HEK293T (cell line): ENCODE results near the gene SLITRK5.
A peak's percentile ranks its signal among the peaks of the same experiment; 100 is the strongest.

Experiments
- CTCF ChIA-PET: fragments of 350-600 bp; formaldehyde crosslinking; extraction: SDS; loops from one replicate; lab custom pipeline; 2021; ENCODE audit warnings: antibody characterized with exemption, inconsistent platforms; lab: Yijun Ruan, JAX
- POLR2A ChIA-PET: fragments of 350-600 bp; formaldehyde crosslinking; extraction: SDS; loops from one replicate; lab custom pipeline; 2020; ENCODE audit warnings: antibody characterized with exemption, inconsistent platforms; lab: Yijun Ruan, JAX
- DNase-seq: peaks from one replicate; pipeline ENCODE4 v3.0.0; 2012; ENCODE audit warnings: mixed read lengths; ENCODE audit errors: extremely low spot score
- ARNT ChIP-seq: fragments of 450-650 bp; IDR thresholded peaks from 2 replicates; pipeline ENCODE4 v1.6.1; 2017; ENCODE audit warnings: mild to moderate bottlenecking
- BHLHE40 ChIP-seq: fragments of 450-650 bp; IDR thresholded peaks from 2 replicates; pipeline ENCODE4 v1.6.1; 2016; ENCODE audit warnings: mild to moderate bottlenecking, moderate library complexity, borderline replicate concordance
- CTBP1 ChIP-seq: fragments of 450-650 bp; IDR thresholded peaks from 2 replicates; pipeline ENCODE4 v1.6.1; 2016; ENCODE audit warnings: borderline replicate concordance
- ELF4 ChIP-seq: fragments of 450-650 bp; IDR thresholded peaks from 2 replicates; pipeline ENCODE4 v1.6.1; 2017; ENCODE audit warnings: antibody characterized with exemption
- FOXA1 ChIP-seq: fragments of 450-650 bp; IDR thresholded peaks from 2 replicates; pipeline ENCODE4 v1.6.1; 2016; ENCODE audit warnings: mild to moderate bottlenecking
- FOXK2 ChIP-seq: fragments of 450-650 bp; IDR thresholded peaks from 2 replicates; pipeline ENCODE4 v1.6.1; 2016; ENCODE audit warnings: mild to moderate bottlenecking
- FOXM1 ChIP-seq: fragments of 450-650 bp; IDR thresholded peaks from 2 replicates; pipeline ENCODE4 v1.6.1; 2017; ENCODE audit warnings: mild to moderate bottlenecking, borderline replicate concordance
- HDGF ChIP-seq: fragments of 450-650 bp; IDR thresholded peaks from 2 replicates; pipeline ENCODE4 v1.6.1; 2017; ENCODE audit warnings: antibody characterized with exemption, borderline replicate concordance
- L3MBTL2 ChIP-seq: fragments of 450-650 bp; conservative IDR thresholded peaks from 2 replicates; pipeline ENCODE4 v1.6.1; 2016; ENCODE audit warnings: mild to moderate bottlenecking
- LEF1 ChIP-seq: fragments of 450-650 bp; IDR thresholded peaks from 2 replicates; pipeline ENCODE4 v1.6.1; 2017; ENCODE audit warnings: mild to moderate bottlenecking, borderline replicate concordance
- NFRKB ChIP-seq: fragments of 450-650 bp; IDR thresholded peaks from 2 replicates; pipeline ENCODE4 v1.6.1; 2016; ENCODE audit warnings: mild to moderate bottlenecking, moderate library complexity
- SP1 ChIP-seq: fragments of 450-650 bp; IDR thresholded peaks from 2 replicates; pipeline ENCODE4 v1.6.1; 2017
- SUZ12 ChIP-seq: fragments of 450-650 bp; IDR thresholded peaks from 2 replicates; pipeline ENCODE4 v1.6.1; 2016; ENCODE audit warnings: mild to moderate bottlenecking
- TARDBP ChIP-seq: fragments of 450-650 bp; IDR thresholded peaks from 2 replicates; pipeline ENCODE4 v1.6.1; 2016
- ZNF384 ChIP-seq: fragments of 450-650 bp; IDR thresholded peaks from 2 replicates; pipeline ENCODE4 v1.6.1; 2016
- TF ChIP-seq, protein P1 (sequence below): fragments of 450-650 bp; IDR thresholded peaks from 2 replicates; pipeline ENCODE4 v1.6.1; 2016

SLITRK5 gene

GRCh38 chr13:87684850-87685742 lies 13.9 kb downstream of the SLITRK5 start:
- POLR2A ChIA-PET = interaction anchor here (1.8 kb wide), 1 partner anchor 14 kb away, joined by 4 read pairs; the partner anchor contains the start of gene SLITRK5
- DNase-seq = no peak
- TF ChIP-seq FOXA1 = no peak
- TF ChIP-seq ELF4 = no peak
- no peak for TF ChIP-seq LEF1
- TF ChIP-seq L3MBTL2 = no peak
- no peak for TF ChIP-seq ARNT
- TF ChIP-seq SP1 = no peak
- CTCF ChIA-PET = no interaction called here

DNA sequence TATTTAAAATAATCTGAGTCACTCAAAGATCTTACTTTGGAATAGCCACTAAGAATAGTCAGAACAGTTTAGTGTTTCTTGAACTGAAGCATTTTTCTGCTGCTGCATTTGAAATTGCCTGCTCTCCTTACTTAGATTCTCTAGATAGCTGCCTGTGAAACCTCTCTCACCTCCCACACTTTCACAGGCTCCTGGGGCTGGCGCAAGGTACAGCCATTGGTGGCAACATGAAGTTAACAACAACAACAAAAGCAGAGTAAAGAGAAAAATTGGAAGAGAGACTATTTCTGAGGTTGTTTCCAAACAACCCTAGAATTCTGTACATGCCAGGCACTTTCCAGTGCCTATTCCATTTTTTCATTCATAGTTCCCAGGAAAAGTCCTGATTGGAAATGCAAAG lies 25.3 kb downstream of the SLITRK5 start:
- POLR2A ChIA-PET = no interaction called here
- no peak for DNase-seq
- CTCF ChIA-PET = interaction anchor here (0.6 kb wide), 1 partner anchor 139 kb away, joined by 3 read pairs; no protein-coding TSS in a partner anchor
- TF ChIP-seq FOXA1 (no peak), SUZ12 (no peak), ARNT (no peak), LEF1 (no peak), NFRKB (no peak), FOXM1 (no peak), BHLHE40 (no peak), L3MBTL2 (no peak), SP1 (no peak), HDGF (no peak), ZNF384 (no peak)

DNA sequence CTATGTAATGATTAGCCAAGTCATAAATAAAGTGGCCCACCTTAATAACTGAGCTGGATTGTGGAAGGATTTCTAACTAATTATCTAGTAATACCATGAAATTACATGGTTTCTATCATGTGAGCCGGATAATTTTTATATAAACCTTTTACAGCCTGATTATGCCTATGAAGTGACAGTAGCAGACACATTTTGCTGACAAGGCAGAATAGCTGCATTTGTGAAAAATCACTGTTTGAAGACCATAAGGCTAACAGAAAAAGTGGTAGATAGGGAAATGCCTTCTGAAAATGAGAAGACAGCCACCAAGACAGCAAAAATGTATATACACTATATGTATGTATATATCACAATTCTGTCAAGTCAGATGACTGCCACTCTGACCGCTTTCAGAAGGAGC lies 27.1 kb downstream of the SLITRK5 start:
- no peak for TF ChIP-seq TARDBP
- TF ChIP-seq SUZ12 = no peak
- no peak for TF ChIP-seq FOXM1
- TF ChIP-seq, protein P1, sequence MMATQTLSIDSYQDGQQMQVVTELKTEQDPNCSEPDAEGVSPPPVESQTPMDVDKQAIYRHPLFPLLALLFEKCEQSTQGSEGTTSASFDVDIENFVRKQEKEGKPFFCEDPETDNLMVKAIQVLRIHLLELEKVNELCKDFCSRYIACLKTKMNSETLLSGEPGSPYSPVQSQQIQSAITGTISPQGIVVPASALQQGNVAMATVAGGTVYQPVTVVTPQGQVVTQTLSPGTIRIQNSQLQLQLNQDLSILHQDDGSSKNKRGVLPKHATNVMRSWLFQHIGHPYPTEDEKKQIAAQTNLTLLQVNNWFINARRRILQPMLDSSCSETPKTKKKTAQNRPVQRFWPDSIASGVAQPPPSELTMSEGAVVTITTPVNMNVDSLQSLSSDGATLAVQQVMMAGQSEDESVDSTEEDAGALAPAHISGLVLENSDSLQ = no peak
- no peak for TF ChIP-seq LEF1
- TF ChIP-seq CTBP1 = no peak
- TF ChIP-seq SP1 = no peak
- no peak for TF ChIP-seq FOXA1
- no peak for TF ChIP-seq NFRKB
- no peak for TF ChIP-seq L3MBTL2
- TF ChIP-seq HDGF = no peak
- no peak for TF ChIP-seq ZNF384
- TF ChIP-seq FOXK2 = no peak
- TF ChIP-seq BHLHE40 = no peak
- CTCF ChIA-PET = interaction anchor here (0.7 kb wide), 1 partner anchor 14 kb away, joined by 3 read pairs; no protein-coding TSS in a partner anchor
- DNase-seq = no peak
- POLR2A ChIA-PET = no interaction called here

DNA sequence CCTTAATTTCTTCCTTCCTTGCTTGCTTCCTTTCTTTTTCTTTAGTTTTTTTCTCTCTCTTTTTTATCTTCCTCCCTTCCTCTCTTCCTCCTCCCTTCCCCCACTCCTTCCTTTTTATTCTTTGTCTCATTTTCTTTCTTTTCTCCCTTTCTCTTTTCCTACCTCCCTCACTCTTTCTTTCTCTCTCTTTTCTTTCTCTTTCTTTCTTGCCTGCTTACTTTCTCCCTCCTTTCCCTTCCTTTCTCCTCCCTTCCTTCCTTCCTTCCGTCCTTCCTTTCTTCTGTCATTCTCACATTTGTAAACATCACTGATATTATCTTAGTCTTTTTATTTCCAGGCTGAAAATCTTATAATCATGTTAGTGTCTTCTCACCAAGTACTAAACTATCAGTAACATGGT lies 38.8 kb downstream of the SLITRK5 start:
- POLR2A ChIA-PET = no interaction called here
- CTCF ChIA-PET = no interaction called here
- no peak for DNase-seq
- TF ChIP-seq L3MBTL2 (0 out of 2 replicates have a peak, but pooled peaks have one; percentile 14), ELF4 (no peak), FOXA1 (no peak), SUZ12 (peak; percentile 42; the same call in 1 of the 2 replicates)

DNA sequence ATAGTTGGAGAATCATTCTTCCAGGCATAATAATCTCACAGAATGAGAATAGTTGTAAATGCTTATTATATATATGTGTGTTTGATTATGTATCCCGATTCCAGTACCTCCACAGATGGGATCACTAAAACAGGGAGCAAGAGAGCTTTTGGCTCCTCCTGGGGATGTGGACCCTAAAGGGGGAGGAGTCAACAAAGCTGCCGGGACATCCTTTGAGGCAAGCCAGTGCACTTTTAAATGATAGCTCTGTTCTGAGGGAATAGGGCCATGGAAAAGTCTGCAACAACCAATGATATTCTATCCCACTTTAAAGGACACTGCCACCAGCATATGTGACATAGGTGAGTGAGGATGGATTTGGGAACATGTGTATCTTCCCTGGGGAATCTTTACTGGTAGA lies 40.8 kb downstream of the SLITRK5 start:
- POLR2A ChIA-PET = no interaction called here
- CTCF ChIA-PET = interaction anchor here (0.6 kb wide), 1 partner anchor 14 kb away, joined by 3 read pairs; no protein-coding TSS in a partner anchor
- no peak for DNase-seq
- TF ChIP-seq ZNF384 (no peak), TARDBP (no peak)
